ENCODE measurements around the gene TTC13.
A peak's percentile ranks its signal among the peaks of the same experiment; 100 is the strongest.

TTC13 gene

DNA sequence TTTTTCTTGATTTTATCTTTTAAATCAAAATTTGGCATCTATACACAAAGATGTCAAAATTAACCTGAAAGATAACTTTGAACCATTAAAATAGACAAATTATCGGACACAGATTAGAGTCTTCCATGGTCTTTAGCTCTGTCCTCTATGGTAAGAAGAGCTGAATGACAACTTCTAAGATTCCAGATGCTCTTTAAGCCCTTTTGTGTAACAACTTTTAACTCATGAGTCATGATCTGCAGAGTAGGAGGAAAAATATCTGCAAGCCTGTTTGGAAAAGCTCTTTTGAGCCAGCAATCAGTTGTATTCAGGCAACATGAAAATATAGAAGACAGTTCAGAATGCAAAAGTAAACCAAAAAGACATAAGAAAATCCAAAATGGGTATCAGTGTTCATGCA is 37.8 kb downstream of the TTC13 start:
- no peak for DNase-seq

DNA sequence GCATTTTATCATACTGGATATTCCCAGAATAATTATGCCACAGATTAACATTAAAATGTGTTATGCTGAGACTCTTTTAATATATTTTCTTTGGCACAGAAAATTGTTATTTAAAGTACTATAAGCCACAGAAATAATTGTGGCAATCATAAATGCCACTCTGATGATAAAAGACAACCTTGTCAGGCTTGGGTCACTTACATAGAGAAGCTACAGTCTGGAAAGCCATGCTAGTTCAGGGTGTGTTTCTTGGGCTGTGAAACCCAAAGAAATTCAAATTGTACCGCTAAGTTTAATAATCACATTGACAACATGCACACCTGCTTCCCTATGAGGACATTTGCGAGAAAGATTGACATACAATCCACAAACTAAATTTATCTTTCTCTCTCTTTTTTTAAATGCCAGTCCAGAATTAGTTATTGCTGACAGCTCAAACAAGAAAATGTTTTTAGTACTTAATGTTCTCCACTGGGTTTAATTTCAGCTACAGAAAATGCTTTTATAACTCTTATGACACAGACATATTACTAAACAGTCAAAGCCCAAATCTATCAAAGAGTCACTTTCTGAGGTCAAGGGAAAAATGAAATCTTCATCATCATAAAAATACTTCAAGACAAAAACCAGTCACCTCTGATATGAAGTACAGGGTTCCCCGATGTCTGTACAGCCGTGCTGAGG is 38.7 kb downstream of the TTC13 start:
- DNase-seq = no peak

DNA sequence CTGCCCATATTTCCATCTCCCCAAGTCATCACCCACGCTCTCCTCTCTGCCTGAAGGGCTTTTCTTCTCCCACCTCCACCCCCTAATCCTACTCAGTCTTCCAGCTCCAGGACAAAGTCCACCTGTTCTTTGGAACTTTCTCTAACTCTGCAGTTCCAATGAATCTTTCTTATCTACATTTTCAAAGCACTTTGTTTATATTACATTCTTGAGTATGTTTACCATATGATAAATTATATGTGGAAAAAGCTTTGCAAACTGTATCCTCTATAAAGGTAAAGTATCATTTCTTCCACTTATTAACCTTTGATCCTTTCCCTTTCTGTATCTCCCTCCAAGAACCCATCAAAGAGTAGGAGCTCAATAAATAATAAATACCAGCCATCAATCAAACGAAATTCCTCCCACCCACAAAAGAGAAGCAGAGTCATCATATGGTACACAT is 39.7 kb downstream of the TTC13 start:
- DNase-seq = no peak

DNA sequence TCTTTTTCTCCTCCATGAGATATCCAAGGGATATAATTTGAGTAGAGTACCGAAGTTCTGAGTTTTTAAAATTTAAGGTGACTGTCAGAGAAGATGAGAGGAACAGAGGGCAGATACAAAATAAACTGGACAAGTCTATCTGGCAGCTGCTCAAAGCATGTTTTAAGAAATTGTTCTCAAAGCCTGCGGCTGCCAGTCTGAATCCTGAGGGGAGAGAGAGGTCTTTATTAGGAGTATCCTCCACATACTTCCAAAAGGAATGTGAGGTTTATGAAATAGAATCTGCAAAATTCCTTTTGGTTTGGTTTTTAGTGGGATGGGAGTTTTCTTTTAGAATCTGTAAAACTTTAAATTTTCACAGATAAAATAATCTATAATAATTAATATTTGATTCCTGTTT is 41.3 kb downstream of the TTC13 start:
- no peak for DNase-seq

DNA sequence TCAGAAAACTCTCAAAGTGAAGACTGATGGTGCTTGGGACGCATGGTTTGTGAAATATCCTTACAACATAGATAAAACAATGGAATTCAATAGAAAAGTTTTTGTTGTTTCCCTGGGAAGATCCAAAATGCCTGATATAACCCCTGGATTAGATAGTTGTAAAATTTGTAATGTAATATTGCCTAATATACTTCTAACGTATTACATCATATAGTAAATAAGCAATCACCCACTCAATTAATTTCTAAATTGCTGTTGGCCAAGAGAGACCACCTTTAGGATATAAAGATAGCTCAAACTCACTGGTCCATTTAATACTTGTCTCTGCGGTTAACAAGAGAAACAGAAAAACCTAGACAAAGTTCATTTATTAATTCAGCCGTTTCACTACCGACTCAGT is 42.2 kb downstream of the TTC13 start:
- DNase-seq = no peak

DNA sequence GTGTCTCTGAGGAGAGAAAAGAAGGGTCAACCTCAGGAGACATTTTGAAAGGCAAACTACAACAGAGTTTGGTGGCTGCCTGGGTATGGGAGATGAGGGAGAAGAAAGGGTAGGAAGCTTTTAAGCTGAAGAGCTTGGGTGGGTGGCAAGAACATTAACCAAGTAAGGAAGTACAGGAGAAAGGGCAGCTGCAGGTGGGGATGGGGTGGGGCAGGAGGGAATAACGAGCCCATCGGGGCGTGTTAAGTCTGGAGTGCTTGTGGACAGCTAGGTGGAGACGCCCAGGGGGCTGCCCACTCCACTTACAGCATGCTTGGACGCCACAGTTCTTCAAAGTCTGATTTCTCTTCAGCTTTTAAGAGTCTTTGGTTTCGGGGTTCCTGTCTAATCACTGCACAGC is 42.8 kb downstream of the TTC13 start:
- no peak for DNase-seq

DNA sequence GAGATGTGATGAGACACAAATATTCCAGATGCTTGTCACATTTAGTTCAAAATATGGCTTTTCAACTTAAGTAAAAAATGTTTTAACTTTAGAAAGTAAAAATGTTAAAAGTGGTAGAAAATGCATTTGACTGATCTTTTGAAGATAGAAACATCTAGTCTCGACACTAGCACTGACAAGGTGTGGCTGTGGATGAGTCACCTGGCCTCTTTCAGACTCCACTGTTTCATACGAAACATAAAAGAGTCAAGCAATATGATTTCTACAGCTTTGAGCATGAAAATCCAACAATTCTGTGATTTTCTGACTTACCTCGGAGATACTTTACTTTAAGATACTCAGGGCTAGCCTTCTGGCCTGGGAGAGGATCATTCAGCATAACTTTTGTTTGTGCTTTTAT is 47.7 kb downstream of the TTC13 start:
- no peak for DNase-seq

DNA sequence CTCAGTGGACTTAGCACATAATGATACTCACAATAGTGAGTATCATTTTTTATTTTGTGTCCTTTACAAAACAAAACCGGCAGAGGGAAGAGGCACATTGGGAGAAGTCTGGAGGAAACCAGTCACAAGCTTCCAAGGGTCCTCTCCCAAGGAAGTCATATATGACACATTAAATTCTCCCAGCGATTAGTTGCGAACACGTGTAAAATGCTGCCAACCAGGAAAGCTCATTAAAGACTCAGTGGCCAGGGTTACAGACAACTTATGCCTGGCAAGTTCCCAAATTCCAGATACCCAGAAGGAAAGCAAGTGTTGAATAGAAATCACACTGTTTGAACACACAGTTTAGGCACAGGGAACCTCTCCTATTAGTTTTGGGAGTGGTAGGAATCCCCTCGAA is 52.5 kb downstream of the TTC13 start:
- DNase-seq = no peak

DNA sequence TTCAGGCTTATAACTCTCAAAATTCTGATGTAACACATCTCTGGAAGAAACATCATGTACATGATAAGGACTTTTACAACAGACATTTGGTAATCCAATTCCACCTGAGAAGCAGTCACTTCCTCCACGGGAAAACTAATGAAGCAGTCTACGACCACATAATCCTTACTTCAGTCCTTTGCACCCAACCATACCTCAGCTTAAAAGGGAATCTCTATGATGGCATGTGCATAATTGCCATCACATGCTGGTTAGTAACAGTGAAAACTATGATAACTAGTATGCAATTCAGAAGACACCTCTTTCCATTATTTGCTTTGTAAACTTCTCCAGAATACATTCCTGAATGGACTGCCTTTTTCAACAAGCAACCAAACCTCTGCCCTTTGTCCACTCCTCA is 53.1 kb downstream of the TTC13 start:
- no peak for DNase-seq

DNA sequence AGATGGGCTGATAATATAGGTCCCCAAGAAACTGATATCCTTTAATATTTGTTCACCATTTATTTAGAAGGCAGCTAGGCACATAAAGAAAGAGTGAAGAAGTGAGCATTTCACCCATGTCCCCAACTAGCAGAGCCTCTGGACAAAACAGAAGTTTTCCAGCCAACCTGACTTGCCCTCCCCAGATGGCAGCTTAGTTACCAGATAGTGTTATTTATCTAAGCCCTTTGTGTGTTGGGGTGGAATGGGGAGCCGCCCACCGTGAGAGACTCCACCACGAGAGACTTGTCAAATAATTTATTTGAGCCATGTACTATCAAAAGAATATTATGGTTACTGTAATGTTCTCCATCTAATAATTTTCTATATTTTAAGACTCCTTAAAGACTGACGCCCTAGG is 55.5 kb downstream of the TTC13 start:
- DNase-seq = no peak

DNA sequence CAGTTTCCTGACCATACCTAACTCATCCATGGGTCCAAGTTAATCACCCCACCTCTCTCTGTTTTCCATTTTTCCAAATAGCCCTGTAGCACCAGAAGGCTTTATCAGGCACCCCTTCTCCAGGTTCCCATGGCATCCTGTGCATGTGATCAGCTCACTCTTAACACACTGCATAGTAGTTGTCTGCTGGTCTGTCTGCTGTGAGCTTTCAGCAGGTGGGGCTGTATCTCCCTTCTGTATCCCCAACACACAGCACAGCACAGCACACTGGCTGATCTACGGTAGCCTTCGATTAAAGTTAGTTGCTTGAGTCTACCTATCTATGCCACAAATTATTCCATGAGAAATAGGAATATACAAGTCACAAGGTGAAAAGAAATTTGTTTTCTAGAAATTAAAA is 56.0 kb downstream of the TTC13 start:
- no peak for DNase-seq

DNA sequence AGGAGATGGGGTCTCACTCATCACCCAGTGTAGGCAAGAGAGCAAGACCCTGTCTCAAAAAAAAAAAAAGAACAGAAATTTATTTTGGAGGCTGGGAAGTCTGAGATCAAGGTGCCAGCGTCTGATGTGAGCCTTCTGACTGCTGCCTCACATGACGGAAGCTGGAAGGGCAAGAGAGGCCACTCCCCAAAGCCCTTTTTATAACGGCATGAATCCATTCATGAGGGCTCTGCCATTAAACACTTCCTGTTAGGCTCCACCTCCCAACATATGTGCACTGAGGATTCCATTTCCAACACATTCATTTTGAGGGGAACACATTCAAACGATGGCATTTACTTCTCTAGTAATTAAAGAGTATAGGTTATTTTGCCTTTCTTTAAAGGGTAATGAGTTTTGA is 59.5 kb downstream of the TTC13 start:
- DNase-seq = no peak

DNA sequence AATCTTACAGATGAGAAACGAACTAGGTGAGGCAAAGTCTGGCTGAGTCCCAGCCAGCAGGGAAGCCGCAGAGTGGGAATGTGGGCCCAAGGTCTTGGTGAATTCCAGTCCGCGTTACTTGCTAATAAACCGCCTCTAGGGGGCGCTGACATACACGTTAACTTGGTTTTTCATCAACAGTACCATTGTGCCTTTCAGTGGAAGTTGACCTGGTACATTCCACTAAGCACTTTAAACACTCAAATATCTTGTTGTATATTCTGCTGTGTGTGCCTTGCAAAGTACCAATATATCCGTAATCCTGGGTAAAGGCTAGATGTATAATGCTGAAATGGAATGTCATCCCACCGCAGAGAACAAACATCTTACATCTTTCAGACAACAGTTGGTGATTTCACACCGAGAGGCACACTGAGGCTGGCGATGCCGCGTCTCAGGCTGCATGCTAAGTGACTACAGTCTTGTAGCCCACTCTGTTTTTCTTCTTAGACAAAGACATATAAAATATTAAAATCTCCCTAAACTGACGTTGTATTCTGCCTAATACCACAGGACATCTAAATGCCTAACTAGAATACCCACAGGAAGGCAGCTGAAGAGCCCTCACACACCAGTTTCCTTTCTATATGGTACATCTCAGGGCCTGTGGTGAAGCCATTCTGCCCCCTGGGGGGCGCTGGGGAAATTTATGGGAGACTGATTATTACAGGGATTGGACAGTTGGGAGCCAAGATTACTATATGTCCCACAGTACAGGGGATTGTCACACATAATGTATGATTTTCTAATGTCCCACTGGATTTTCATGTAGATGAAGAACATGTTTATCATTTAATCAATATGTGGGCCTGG is 61.2 kb downstream of the TTC13 start:
- DNase-seq = peak; percentile 87

DNA sequence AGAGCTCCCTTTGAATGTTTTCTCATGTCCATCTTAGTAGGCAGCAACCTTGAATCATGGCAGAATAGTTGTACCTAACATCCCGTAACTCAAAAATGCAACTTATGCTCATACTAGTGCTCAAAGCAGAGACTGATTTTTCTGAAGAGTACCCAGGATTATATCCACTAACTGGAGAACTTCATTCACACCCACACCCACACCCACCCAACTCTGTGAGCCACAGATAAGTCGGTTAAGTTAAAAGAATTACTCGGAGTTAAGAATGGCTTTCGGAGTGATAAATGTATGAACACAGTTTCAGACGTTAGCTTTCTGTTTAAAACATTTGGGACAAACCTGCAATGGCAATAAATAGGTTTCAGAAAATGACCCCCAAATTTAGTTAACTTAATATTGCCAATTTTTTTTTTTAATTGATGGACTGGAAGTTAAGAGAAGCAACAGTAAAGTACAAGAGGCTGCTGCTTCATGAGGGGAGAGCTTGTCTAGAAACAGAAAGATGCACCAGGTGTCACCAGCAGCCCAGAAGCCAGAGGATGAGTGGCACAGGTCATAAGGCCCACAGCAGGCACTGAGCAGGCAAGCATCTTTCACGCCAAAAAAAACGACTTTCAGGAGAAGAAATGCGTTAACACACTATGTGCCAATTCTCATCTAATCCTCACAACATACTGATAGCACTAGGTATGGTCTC is 61.9 kb downstream of the TTC13 start:
- no peak for DNase-seq

DNA sequence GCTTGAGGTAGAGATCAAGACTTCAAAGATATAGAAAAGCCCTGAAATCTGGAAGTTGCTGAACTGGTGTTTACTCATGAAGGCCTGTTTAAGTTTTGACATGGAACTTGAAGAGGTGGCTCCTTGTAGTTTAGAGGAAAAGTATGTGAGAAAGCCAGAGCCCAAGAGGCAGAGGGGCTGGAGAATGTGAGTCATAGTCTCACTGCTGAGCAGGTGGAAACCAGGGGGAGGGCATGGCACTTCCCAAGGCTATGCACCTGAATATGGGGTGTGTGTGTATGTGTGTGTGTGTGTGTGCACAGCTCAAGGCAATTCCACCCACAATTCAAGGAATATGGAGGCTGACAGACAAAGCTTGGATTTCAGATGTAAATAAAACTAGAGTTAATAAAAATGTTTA is 63.6 kb downstream of the TTC13 start:
- DNase-seq = peak; percentile 76

DNA sequence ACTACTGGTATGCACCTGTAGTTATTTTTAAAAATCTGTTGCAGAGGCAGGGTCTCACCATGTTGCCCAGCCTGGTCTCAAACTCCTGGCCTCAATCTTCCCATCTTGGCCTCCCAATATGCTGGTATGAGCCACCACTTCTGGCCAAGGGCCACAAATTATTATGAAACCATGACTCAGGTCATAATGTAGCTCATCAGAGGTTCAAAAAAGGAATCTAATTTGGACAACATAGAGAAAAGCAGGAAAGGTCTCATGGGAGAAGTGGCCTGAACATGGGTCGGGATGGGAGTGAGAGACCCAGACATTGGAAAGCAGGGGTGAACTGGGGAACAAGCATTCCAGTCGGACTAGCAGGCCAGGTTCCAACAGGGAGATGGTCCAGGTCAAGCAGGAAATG is 65.2 kb downstream of the TTC13 start:
- DNase-seq = no peak

DNA sequence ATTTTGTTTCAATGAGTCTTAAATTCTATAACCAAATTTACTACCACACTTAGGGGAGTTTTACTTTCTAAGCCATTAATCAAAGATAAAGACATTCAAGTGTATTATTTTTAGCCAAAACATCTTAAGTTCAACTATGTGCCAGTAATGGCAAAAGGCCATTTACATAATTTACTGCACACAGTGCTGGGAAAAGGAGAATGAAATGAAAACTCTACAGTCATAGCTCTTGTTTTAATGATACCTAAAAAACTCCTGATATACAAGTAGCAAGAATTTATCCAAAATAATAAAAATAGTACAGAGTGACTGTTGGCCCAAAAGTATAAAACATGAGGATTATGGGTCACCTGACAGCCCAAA is 67.9 kb downstream of the TTC13 start:
- no peak for DNase-seq

DNA sequence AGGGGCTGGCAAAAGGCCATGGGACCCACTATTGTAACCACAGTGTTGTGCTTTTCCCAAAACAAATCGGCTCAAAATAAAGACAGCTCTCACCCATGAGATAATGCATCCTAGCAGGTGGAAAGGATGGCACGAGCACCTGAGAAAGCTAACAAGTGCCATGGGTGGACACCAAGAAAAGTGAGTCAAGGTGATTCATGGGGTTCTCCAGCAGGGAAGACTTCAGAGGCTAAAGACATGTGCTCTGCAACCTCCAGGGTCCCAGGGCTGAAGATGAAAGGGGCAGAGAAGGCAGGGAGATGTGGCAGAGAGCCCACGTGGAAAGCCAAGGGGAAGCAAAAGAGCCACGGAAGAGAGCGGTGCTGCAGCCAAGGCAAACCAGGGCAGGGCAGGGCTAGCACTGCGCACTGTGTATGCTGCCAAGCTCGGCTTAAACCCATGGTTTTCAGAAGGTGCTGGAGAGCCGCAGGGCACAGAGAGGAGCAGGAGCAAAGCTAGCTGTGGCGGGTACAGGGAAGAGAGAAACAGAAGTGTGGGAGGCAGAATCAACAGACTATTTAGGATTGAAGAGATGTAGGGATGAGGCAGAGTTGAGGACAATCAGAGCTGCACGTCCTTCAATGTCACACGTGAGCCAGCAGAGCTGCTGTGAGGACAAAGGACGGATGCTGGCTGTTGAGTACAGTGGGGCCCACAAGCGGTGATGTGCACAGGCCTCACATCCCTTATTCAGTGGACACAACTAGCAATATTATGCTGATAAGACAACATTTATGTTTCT is 68.5 kb downstream of the TTC13 start:
- DNase-seq = no peak

DNA sequence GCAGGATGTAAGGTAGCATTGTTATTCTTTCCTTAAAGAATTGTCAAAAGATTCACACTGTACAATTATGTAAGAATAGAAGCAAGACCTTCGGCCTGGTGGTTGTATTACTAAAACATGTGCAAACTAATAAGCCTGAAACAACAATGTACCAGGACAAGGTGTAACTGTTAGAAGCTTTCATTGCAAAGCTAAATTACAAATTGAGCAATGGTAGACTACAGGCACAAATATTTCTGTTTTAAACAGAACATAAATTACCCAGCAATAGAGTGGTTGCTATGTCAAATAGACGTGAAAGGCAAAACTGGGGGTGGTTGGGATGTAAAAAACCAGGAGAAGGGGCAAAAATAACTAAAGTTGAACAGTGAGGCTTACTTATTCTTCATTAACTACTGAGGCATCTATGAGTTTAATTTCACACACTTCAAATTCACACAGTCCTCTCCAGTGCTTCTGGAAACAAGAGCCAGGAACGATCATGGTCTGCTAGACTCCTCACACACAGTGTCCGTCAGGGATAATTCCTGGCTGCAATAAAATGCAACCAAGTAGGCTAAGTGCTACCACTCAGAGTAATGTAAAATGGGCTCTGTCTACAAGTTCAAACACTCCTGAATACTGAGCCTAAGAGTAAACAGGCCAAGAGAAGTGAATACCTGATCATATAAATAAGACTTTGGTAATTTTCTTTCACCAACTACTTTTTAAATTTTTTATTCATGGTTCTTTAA is 71.0 kb downstream of the TTC13 start:
- peak; percentile 65 for DNase-seq

DNA sequence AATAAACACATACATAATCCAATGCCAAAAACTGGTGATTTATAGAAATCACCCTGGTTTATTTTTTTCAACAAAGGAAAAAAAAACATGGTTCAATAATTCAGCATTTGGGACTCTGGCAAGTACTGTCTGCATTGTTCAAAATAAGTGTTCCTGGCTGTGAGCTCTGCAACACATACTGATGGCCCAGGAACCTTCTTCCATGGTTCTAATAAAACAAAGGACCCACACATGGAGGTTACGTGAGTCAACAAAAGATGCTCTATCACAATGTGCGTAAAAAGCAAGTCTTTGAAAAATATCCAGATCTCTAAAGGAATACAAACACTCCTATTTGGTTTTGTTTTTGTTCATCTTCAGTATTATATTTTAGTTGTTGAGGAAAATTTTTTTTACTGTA is 72.4 kb downstream of the TTC13 start:
- DNase-seq = no peak

DNA sequence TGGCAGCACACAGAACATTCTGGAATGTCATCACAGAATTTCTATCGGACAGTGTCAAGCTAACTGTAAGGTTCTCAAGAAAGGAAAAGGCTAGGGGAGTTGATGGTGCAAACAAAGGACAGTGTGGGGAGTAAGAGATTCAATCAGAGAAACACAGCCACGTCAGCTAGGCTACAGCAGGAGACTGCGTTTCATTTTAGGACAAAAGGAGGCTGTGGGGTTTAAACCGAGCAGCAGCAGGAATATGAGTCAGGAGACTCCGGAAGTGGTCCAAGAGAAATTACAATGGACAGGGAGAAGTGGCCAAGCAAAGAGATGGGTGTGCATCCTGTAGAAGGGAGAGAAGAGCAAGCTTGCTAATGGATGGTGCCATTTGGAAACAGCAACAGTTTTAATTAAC is 72.9 kb downstream of the TTC13 start:
- DNase-seq = no peak

DNA sequence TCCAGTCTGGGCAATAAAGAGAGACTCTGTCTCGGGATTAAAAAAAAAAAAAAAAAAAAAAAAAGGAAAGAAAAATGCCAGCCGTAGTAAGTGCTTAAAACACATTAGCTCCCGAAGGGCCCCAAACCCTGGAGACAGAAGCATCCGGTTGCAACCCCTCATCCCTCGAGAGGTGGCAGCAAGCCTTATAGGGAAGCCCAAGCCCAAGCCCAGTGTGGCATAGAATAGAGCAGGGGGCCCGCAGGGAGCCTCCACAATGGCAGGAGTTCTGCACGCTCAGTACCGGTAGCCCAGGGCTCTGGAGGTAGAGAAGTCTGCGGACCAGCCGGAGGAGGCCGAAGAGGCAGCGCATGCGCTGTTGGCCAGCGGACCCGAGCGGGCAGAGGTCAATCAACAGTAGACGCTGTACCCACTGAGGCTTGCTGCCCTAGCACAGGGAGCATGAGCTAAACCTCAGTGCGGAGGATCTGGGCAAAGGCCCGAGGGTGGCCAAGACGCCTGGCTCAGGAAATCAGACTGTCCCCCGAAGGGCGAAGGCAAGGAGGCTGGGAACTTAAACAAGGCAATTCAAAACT is 76.2 kb downstream of the TTC13 start:
- DNase-seq = no peak
